Calu3 (cell line): Measurements from ENCODE around the gene TACC3. TPM values are rescaled to one million over a fixed set of nuclear protein-coding genes. Genes with fewer than 3 reads are reported as not detected.

ENCODE experiments used
- BruUV-seq: library from RNA; stranded (reverse); fragments of 400-500 nt; replicated peaks from 2 replicates; lab custom pipeline; 2021; lab: Mats Ljungman, UMichigan
- CTCF ChIA-PET: fragments of 300-600 bp; sonication (Branson Sonifier 250); formaldehyde crosslinking; loops from one replicate; lab custom pipeline; 2022; ENCODE audit warnings: antibody characterized with exemption; lab: Charles Lee
- DNase-seq: peaks from one replicate; pipeline ENCODE4 v3.0.0; 2022
- H3K27ac Mint-ChIP-seq: one replicate; pipeline ENCODE4 v1.8.0; 2022; ENCODE audit warnings: mixed read lengths; ENCODE audit not compliant: unreplicated experiment
- H3K27me3 Mint-ChIP-seq: one replicate; pipeline ENCODE4 v1.8.0; 2022; ENCODE audit warnings: mixed read lengths; ENCODE audit not compliant: unreplicated experiment
- H3K36me3 Mint-ChIP-seq: one replicate; pipeline ENCODE4 v1.8.0; 2022; ENCODE audit warnings: mild to moderate bottlenecking, moderate library complexity, mixed read lengths; ENCODE audit not compliant: insufficient read depth, unreplicated experiment
- H3K4me1 Mint-ChIP-seq: one replicate; pipeline ENCODE4 v1.8.0; 2022; ENCODE audit warnings: mild to moderate bottlenecking, low read depth, mixed read lengths; ENCODE audit not compliant: unreplicated experiment
- H3K4me3 Mint-ChIP-seq: one replicate; pipeline ENCODE4 v1.8.0; 2022; ENCODE audit warnings: mild to moderate bottlenecking, low read depth, moderate library complexity, mixed read lengths; ENCODE audit not compliant: unreplicated experiment
- H3K9me3 Mint-ChIP-seq: one replicate; pipeline ENCODE4 v1.8.0; 2022; ENCODE audit warnings: low read depth, mixed read lengths; ENCODE audit not compliant: unreplicated experiment
- intact Hi-C: fragments of 100-400 bp; cut with micrococcal nuclease; formaldehyde crosslinking; loops from one replicate; pipeline ENCODE4 v1.10.0; 2022; ENCODE audit not compliant: unreplicated experiment
- total RNA-seq: library from RNA; stranded (reverse); gene quantifications from 2 replicates; pipeline ENCODE4 v1.2.3, GENCODE V29; 2022
- TF ChIP-seq, protein P1 (sequence below): fragments of 200-600 bp; IDR thresholded peaks from one replicate; pipeline ENCODE4 v1.8.0; 2022; ENCODE audit warnings: antibody characterized with exemption; ENCODE audit not compliant: unreplicated experiment

Gene TACC3
- total RNA-seq, 1 experiment from 2014 or later, result 95.9 TPM

GRCh38 chr4:1686440-1687036 lies 34.8 kb upstream of the TACC3 start:
- CTCF ChIA-PET, result interaction anchor here (0.7 kb wide), 1 partner anchor 25 kb away, joined by 5 read pairs; the partner anchor contains the start of gene SLBP
- intact Hi-C loops, result no loop called here
- TF ChIP-seq, protein P1, sequence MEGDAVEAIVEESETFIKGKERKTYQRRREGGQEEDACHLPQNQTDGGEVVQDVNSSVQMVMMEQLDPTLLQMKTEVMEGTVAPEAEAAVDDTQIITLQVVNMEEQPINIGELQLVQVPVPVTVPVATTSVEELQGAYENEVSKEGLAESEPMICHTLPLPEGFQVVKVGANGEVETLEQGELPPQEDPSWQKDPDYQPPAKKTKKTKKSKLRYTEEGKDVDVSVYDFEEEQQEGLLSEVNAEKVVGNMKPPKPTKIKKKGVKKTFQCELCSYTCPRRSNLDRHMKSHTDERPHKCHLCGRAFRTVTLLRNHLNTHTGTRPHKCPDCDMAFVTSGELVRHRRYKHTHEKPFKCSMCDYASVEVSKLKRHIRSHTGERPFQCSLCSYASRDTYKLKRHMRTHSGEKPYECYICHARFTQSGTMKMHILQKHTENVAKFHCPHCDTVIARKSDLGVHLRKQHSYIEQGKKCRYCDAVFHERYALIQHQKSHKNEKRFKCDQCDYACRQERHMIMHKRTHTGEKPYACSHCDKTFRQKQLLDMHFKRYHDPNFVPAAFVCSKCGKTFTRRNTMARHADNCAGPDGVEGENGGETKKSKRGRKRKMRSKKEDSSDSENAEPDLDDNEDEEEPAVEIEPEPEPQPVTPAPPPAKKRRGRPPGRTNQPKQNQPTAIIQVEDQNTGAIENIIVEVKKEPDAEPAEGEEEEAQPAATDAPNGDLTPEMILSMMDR, result no peak
- Mint-ChIP-seq H3K9me3 (no peaks in the 10 kb centered on the region), H3K27me3 (no peaks in the 10 kb centered on the region), H3K4me1 (peaks cover 16% of the 10 kb centered on the region), H3K27ac (no peak overlapping the region), H3K36me3 (peaks cover 44% of the 10 kb centered on the region), H3K4me3 (no peak overlapping the region)
- no TSS peak for BruUV-seq
- DNase-seq, result no peak

GRCh38 chr4:1690698-1691097 lies 30.6 kb upstream of the TACC3 start:
- no peaks in the 10 kb centered on the region for H3K27me3 Mint-ChIP-seq
- BruUV-seq, result no TSS peak
- no peak overlapping the region for H3K4me3 Mint-ChIP-seq
- CTCF ChIA-PET, result no interaction called here
- peaks cover 30% of the 10 kb centered on the region for H3K36me3 Mint-ChIP-seq
- H3K9me3 Mint-ChIP-seq, result no peaks in the 10 kb centered on the region
- TF ChIP-seq, protein P1, result no peak
- intact Hi-C loops, result no loop called here
- H3K4me1 Mint-ChIP-seq, result peaks cover 8% of the 10 kb centered on the region
- DNase-seq, result no peak
- H3K27ac Mint-ChIP-seq, result no peak overlapping the region

GRCh38 chr4:1691737-1692373 lies 29.5 kb upstream of the TACC3 start:
- no peak for DNase-seq
- CTCF ChIA-PET, result no interaction called here
- Mint-ChIP-seq H3K9me3 (no peaks in the 10 kb centered on the region), H3K27me3 (no peaks in the 10 kb centered on the region), H3K4me3 (no peak overlapping the region), H3K4me1 (peaks cover 4% of the 10 kb centered on the region), H3K27ac (no peak overlapping the region), H3K36me3 (peaks cover 37% of the 10 kb centered on the region)
- TF ChIP-seq, protein P1, result no peak
- no TSS peak for BruUV-seq
- intact Hi-C loops, result no loop called here

- TF ChIP-seq, protein P1, result peak; percentile 75
- DNase-seq, result peak; percentile 73
- Mint-ChIP-seq H3K27ac (no peak overlapping the region), H3K27me3 (no peaks in the 10 kb centered on the region), H3K4me3 (no peak overlapping the region), H3K36me3 (peaks cover 37% of the 10 kb centered on the region), H3K4me1 (no peaks in the 10 kb centered on the region), H3K9me3 (no peaks in the 10 kb centered on the region)
- CTCF ChIA-PET, result interaction anchor here (0.6 to 1.7 kb wide), 7 partner anchors 10 to 422 kb away, joined by 3 to 21 read pairs (median 5); partner anchors contain the start of genes SLBP, TACC3 and TMEM129
- intact Hi-C loops, result no loop called here
- TSS peak; percentile 43 for BruUV-seq
Measured at GRCh38 chr4:1693131-1693896, 28.0 kb upstream of the TACC3 start.
